Body of pancreas (tissue), 4 donors: Measurements from ENCODE around the gene SSU72.

Source experiments
- CTCF ChIP-seq, 7 experiments: fragments of 450-650 bp in 4 of 7; fragments of 200-600 bp in 3 of 7; sonication (generic) in 3 of 7; IDR thresholded peaks; one replicate each; pipeline ENCODE4 v1.5.1; 2016 to 2019; ENCODE audit warnings: antibody characterized with exemption in 7 of 7
- POLR2A ChIP-seq, 3 donors: fragments of 450-650 bp; IDR thresholded peaks; one replicate each; pipeline ENCODE4 v1.6.1; 2016; ENCODE audit warnings: antibody characterized with exemption in 3 of 3, mild to moderate bottlenecking in 2 of 3

- TF ChIP-seq CTCF (IDR thresholded peaks at IDR 0.05), result no peak
- no peak for TF ChIP-seq POLR2A (IDR thresholded peaks at IDR 0.05)
Observed at GRCh38 chr1:1594602-1595260, 20.1 kb upstream of the SSU72 start.
